NB4 (cell line): ENCODE measurements around the gene BRCC3.

Experiments
- CTCF ChIP-seq: IDR thresholded peaks from one replicate; pipeline ENCODE4 v1.5.1; 2012; ENCODE audit warnings: low read depth, low read length
- MAX ChIP-seq: IDR thresholded peaks from 2 replicates; pipeline ENCODE4 v1.6.1; 2011; ENCODE audit warnings: low read depth, low read length
- POLR2A ChIP-seq: IDR thresholded peaks from 2 replicates; pipeline ENCODE4 v1.6.1; 2011; ENCODE audit warnings: mild to moderate bottlenecking; ENCODE audit not compliant: insufficient read length; ENCODE audit errors: extremely low read depth

- TF ChIP-seq CTCF = no peak
- no peak for TF ChIP-seq POLR2A
- TF ChIP-seq MAX = no peak
These were observed 3.1 kb upstream of the BRCC3 start for GRCh38 chrX:155068165-155068564.
